ENCODE data around the gene SPDYE6.

DNA sequence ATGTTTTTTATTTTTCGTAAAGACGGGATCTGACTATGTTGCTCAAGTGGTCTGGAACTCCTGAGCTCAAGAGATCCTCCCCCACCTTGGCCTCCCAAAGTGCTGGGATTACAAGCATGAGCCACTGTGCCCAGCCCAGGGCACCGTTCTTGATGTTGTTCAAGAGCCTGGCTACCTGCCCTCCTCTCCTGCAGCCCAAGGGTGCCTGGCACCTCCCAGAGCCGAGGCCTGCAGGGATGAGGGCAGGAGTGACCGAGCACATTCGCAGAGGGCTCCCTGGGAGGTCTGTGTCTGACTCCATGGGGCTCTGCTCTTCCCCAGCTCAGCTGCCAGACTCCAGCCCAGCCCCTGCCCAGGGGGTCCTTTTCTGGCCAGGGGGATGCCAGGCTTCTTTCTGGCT is 54.2 kb downstream of the SPDYE6 start:
- TF ChIP-seq, protein P1, sequence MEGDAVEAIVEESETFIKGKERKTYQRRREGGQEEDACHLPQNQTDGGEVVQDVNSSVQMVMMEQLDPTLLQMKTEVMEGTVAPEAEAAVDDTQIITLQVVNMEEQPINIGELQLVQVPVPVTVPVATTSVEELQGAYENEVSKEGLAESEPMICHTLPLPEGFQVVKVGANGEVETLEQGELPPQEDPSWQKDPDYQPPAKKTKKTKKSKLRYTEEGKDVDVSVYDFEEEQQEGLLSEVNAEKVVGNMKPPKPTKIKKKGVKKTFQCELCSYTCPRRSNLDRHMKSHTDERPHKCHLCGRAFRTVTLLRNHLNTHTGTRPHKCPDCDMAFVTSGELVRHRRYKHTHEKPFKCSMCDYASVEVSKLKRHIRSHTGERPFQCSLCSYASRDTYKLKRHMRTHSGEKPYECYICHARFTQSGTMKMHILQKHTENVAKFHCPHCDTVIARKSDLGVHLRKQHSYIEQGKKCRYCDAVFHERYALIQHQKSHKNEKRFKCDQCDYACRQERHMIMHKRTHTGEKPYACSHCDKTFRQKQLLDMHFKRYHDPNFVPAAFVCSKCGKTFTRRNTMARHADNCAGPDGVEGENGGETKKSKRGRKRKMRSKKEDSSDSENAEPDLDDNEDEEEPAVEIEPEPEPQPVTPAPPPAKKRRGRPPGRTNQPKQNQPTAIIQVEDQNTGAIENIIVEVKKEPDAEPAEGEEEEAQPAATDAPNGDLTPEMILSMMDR (IDR thresholded peaks at IDR 0.05; ENCODE audit: low read depth, low read length, missing input control): no peak
- no peak for TF ChIP-seq TAF1 (conservative IDR thresholded peaks at IDR 0.05)
- no peak for TF ChIP-seq RAD21 (IDR thresholded peaks at IDR 0.05)
- TF ChIP-seq, protein P2, sequence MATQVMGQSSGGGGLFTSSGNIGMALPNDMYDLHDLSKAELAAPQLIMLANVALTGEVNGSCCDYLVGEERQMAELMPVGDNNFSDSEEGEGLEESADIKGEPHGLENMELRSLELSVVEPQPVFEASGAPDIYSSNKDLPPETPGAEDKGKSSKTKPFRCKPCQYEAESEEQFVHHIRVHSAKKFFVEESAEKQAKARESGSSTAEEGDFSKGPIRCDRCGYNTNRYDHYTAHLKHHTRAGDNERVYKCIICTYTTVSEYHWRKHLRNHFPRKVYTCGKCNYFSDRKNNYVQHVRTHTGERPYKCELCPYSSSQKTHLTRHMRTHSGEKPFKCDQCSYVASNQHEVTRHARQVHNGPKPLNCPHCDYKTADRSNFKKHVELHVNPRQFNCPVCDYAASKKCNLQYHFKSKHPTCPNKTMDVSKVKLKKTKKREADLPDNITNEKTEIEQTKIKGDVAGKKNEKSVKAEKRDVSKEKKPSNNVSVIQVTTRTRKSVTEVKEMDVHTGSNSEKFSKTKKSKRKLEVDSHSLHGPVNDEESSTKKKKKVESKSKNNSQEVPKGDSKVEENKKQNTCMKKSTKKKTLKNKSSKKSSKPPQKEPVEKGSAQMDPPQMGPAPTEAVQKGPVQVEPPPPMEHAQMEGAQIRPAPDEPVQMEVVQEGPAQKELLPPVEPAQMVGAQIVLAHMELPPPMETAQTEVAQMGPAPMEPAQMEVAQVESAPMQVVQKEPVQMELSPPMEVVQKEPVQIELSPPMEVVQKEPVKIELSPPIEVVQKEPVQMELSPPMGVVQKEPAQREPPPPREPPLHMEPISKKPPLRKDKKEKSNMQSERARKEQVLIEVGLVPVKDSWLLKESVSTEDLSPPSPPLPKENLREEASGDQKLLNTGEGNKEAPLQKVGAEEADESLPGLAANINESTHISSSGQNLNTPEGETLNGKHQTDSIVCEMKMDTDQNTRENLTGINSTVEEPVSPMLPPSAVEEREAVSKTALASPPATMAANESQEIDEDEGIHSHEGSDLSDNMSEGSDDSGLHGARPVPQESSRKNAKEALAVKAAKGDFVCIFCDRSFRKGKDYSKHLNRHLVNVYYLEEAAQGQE (IDR thresholded peaks at IDR 0.05): no peak
- TF ChIP-seq JUND (IDR thresholded peaks at IDR 0.05): no peak
- TF ChIP-seq, protein P3, sequence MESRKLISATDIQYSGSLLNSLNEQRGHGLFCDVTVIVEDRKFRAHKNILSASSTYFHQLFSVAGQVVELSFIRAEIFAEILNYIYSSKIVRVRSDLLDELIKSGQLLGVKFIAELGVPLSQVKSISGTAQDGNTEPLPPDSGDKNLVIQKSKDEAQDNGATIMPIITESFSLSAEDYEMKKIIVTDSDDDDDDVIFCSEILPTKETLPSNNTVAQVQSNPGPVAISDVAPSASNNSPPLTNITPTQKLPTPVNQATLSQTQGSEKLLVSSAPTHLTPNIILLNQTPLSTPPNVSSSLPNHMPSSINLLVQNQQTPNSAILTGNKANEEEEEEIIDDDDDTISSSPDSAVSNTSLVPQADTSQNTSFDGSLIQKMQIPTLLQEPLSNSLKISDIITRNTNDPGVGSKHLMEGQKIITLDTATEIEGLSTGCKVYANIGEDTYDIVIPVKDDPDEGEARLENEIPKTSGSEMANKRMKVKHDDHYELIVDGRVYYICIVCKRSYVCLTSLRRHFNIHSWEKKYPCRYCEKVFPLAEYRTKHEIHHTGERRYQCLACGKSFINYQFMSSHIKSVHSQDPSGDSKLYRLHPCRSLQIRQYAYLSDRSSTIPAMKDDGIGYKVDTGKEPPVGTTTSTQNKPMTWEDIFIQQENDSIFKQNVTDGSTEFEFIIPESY (IDR thresholded peaks at IDR 0.05): no peak
- TF ChIP-seq FOXA1 (IDR thresholded peaks at IDR 0.05): no peak
- TF ChIP-seq NR2F2 (IDR thresholded peaks at IDR 0.05): no peak
- TF ChIP-seq SP1 (IDR thresholded peaks at IDR 0.05): no peak
- no peak for TF ChIP-seq YY1 (IDR thresholded peaks at IDR 0.05)
